Transverse colon (tissue), 4 donors: ENCODE measurements around the gene SHROOM3.

Experiments used
- EP300 ChIP-seq: sonication (generic); formaldehyde crosslinking; IDR thresholded peaks from one replicate; pipeline ENCODE4 v1.6.1; 2017; ENCODE audit warnings: antibody characterized with exemption, low read depth
- POLR2A ChIP-seq: fragments of 450-650 bp; IDR thresholded peaks from one replicate; pipeline ENCODE4 v1.6.1; 2016; ENCODE audit warnings: antibody characterized with exemption, mild to moderate bottlenecking, moderate library complexity
- POLR2AphosphoS5 ChIP-seq, 3 donors: sonication (generic); formaldehyde crosslinking; IDR thresholded peaks; one replicate each; pipeline ENCODE4 v1.6.1; 2016; ENCODE audit warnings: antibody characterized with exemption in 3 of 3
- TF ChIP-seq, protein P1 (sequence below), 5 experiments: fragments of 200-600 bp in 3 of 5; fragments of 450-650 bp in 2 of 5; sonication (generic) in 3 of 5; IDR thresholded peaks; 1 replicate in 2 of 5; 2 replicates in 3 of 5; pipeline ENCODE4 v1.5.1; 2016 to 2017; ENCODE audit warnings: antibody characterized with exemption in 5 of 5, inconsistent platforms in 3 of 5, mild to moderate bottlenecking in 2 of 5, moderate library complexity in 1 of 5

DNA sequence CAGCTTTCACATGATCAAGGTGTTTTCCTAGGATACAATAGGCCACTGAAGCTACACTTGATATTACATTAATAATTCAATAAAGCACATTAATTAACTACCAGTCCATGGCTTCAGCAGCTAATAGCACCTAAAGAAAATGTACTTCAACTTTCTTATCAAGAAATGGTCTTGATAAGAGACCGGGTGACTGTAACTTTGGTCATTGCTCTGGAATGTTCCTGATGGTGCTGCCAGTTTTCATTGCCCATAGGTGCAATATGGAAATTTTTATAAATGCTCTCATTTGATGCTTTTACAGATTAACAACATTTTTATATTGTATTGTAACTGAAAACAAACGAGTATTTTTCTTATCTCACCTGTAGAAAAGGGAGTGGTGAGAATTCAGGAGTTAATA, 165.4 kb downstream of the SHROOM3 start:
- TF ChIP-seq POLR2AphosphoS5 (IDR thresholded peaks at IDR 0.05), result no peak
- TF ChIP-seq, protein P1, sequence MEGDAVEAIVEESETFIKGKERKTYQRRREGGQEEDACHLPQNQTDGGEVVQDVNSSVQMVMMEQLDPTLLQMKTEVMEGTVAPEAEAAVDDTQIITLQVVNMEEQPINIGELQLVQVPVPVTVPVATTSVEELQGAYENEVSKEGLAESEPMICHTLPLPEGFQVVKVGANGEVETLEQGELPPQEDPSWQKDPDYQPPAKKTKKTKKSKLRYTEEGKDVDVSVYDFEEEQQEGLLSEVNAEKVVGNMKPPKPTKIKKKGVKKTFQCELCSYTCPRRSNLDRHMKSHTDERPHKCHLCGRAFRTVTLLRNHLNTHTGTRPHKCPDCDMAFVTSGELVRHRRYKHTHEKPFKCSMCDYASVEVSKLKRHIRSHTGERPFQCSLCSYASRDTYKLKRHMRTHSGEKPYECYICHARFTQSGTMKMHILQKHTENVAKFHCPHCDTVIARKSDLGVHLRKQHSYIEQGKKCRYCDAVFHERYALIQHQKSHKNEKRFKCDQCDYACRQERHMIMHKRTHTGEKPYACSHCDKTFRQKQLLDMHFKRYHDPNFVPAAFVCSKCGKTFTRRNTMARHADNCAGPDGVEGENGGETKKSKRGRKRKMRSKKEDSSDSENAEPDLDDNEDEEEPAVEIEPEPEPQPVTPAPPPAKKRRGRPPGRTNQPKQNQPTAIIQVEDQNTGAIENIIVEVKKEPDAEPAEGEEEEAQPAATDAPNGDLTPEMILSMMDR (IDR thresholded peaks at IDR 0.05), result no peak
- no peak for TF ChIP-seq POLR2A
- no peak for TF ChIP-seq EP300
